ENCODE measurements around the gene NCEH1. TPM values are rescaled to one million over a fixed set of nuclear protein-coding genes. Genes with fewer than 3 reads are reported as not detected.
A peak's percentile ranks its signal among the peaks of the same experiment; 100 is the strongest.

NCEH1 gene
- polyA plus RNA-seq, 3 donors from 2014 or later = 3.0 to 7.1 (median 4.5) TPM

DNA sequence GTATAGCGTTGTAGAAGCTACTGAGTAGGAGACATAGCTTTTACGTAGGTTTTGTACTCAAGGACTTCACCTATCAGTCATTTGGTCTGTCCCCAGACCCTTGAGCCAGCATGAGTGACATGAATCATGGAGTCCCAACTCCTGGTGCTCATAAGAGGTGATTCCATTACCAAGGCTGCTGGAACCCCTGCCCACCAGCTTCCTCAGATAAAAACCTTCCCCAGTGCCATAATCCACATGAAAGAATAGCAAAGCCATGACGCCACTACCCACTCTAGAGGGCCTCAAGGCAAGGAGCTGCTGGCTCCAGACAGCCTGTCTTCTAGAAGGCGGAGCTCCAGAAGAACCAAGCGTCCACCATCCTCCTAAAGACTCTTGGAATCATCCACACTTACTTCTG is 69.6 kb downstream of the NCEH1 start:
- Mint-ChIP-seq H3K4me3 (no peak overlapping the region), H3K9me3 (no peaks in the 10 kb centered on the region), H3K27me3 (ENCODE audit: low read depth in 3 of 3) (no peaks in the 10 kb centered on the region), H3K27ac (peak overlapping the region in 1 of 6 donors; percentile 14), H3K36me3 (peaks cover 6 to 29% (median 25%) of the 10 kb centered on the region in 3 donors), H3K4me1 (peaks cover 4 to 9% of the 10 kb centered on the region in 2 donors)
- DNase-seq = no peak

- H3K4me3 Mint-ChIP-seq = no peak overlapping the region
- no peaks in the 10 kb centered on the region for H3K9me3 Mint-ChIP-seq
- no peak for DNase-seq
- peak overlapping the region in 1 of 6 donors; percentile 29 for H3K27ac Mint-ChIP-seq
- peaks cover 6 to 14% of the 10 kb centered on the region in 2 donors for H3K4me1 Mint-ChIP-seq
- H3K27me3 Mint-ChIP-seq (ENCODE audit: low read depth in 3 of 3) = no peaks in the 10 kb centered on the region
- H3K36me3 Mint-ChIP-seq = peaks cover 6 to 28% (median 27%) of the 10 kb centered on the region in 3 donors
These were observed 70.1 kb downstream of the NCEH1 start for GRCh38 chr3:172640751-172641150.

GRCh38 chr3:172635588-172635987 is 75.3 kb downstream of the NCEH1 start:
- DNase-seq = peak; percentile 24 to 36 (median 34)
- Mint-ChIP-seq H3K27me3 (ENCODE audit: low read depth in 3 of 3) (peaks cover 0 to 2% (median 0%) of the 10 kb centered on the region in 3 donors), H3K4me1 (peaks cover 22 to 40% of the 10 kb centered on the region in 2 donors), H3K4me3 (peak overlapping the region; percentile 54 to 66 (median 63)), H3K27ac (peak overlapping the region; percentile 71 to 93 (median 83)), H3K9me3 (no peaks in the 10 kb centered on the region), H3K36me3 (peaks cover 13 to 19% (median 13%) of the 10 kb centered on the region in 3 donors)

DNA sequence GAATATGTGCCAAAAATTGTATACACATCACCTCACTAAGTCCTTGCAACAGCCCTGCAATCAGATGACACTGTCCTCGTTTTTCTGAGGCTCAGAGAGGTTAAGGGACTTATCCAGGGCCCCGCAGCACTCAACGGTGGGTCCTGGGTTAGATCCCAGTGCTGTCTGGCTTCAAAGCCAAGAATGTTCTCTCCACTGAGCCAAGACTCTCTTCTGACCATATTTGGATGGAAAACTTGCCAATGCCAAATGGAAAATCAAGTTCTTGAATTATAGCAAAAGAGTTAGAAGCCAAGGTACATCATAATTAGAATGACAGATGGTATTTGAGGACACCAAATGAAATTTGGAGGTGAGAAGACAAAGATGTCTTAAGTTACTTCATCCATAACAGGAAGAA is 75.9 kb downstream of the NCEH1 start:
- H3K27ac Mint-ChIP-seq = peak overlapping the region; percentile 71 to 93 (median 83)
- peaks cover 17 to 24% (median 18%) of the 10 kb centered on the region in 3 donors for H3K36me3 Mint-ChIP-seq
- peaks cover 0 to 2% (median 0%) of the 10 kb centered on the region in 3 donors for H3K27me3 Mint-ChIP-seq (ENCODE audit: low read depth in 3 of 3)
- H3K4me3 Mint-ChIP-seq = peak overlapping the region in 3 of 5 donors; percentile 8 to 66 (median 54)
- DNase-seq = no peak
- H3K4me1 Mint-ChIP-seq = peaks cover 22 to 40% of the 10 kb centered on the region in 2 donors
- no peaks in the 10 kb centered on the region for H3K9me3 Mint-ChIP-seq

DNA sequence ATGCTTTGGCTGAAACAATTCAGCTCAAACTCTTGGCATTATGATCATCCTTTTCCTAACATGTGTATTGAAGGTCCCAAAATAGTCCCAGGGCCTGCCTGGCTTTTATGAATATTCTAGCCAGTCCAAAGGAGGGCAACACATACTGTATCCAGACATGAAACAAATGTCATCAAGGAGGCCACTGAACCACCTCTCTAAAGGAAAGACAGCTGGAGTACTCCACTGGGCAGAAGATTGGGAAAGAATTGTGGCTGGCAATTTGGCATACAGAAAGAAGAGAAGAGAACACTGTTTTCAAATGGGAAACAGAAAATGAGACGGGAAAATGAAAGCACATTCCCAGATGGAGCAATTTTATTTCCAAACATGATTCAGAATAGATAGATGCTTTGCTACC is 80.6 kb downstream of the NCEH1 start:
- Mint-ChIP-seq H3K27ac (no peak overlapping the region), H3K4me1 (peaks cover 11 to 21% of the 10 kb centered on the region in 2 donors), H3K4me3 (no peak overlapping the region), H3K27me3 (ENCODE audit: low read depth in 3 of 3) (peaks cover 0 to 2% (median 0%) of the 10 kb centered on the region in 3 donors), H3K36me3 (peaks cover 15 to 28% (median 21%) of the 10 kb centered on the region in 3 donors), H3K9me3 (no peaks in the 10 kb centered on the region)
- DNase-seq = no peak

DNA sequence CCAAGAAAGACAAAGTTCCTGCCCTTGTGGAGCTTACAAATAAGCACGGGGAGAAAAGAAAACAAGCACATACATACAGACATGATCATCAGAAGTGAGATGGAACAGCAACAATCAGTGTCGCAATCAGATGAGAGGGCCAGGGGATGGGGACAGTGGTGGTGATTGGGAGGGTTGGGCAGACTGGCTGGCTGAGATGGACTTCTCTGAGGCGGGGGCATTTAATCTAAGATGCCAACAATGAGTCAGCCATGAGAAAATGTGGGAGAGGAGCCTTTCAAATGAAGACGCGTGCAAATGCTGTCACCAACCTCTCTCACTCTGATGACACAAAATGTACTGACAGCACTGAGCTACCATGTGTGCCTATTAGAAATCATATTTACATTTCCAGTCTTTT is 81.4 kb downstream of the NCEH1 start:
- Mint-ChIP-seq H3K27ac (no peak overlapping the region), H3K27me3 (ENCODE audit: low read depth in 3 of 3) (peaks cover 0 to 2% (median 0%) of the 10 kb centered on the region in 3 donors), H3K4me1 (peaks cover 3 to 13% of the 10 kb centered on the region in 2 donors), H3K9me3 (no peaks in the 10 kb centered on the region), H3K4me3 (no peak overlapping the region), H3K36me3 (peaks cover 15 to 31% (median 21%) of the 10 kb centered on the region in 3 donors)
- DNase-seq = no peak

DNA sequence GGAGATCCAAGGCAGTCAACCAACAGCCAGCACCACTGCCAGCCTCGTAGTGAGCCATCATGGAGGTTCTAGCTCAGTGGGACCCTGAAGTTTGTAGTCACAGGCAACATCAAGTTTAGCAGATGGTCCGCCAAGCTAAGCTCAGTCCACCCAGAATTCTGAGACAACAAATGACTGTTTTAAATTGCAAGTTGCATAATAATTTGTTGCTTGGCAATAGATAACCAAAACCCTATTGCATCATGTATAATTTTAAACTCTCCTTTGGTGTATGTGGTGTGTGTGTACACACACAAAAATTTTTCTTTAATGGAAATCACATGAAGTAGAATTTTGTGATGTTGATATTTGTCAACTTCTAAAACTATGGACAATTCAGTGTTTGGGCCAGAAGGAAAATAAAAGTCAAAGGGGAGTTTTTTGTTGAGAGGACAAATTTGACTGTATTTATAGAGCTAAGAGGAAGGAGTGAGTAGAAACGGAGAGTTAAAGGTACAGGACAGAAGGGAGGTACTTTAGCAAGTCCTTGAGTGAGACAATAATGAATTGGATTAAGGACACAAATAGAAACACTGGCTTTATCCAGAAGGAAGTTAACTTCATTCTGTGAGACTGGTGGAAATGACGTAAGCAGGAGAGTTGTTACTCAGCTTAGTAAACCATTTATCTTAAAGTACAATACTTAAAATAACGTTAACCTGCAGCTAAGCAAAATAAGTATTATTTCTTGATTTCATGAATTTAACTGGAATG is 83.6 kb downstream of the NCEH1 start:
- Mint-ChIP-seq H3K4me3 (no peak overlapping the region), H3K9me3 (no peaks in the 10 kb centered on the region), H3K4me1 (peaks cover 2 to 16% of the 10 kb centered on the region in 2 donors), H3K36me3 (peaks cover 12 to 27% (median 12%) of the 10 kb centered on the region in 3 donors), H3K27me3 (ENCODE audit: low read depth in 3 of 3) (peaks cover 0 to 2% (median 2%) of the 10 kb centered on the region in 3 donors), H3K27ac (peak overlapping the region in 1 of 6 donors; percentile 17)
- no peak for DNase-seq

DNA sequence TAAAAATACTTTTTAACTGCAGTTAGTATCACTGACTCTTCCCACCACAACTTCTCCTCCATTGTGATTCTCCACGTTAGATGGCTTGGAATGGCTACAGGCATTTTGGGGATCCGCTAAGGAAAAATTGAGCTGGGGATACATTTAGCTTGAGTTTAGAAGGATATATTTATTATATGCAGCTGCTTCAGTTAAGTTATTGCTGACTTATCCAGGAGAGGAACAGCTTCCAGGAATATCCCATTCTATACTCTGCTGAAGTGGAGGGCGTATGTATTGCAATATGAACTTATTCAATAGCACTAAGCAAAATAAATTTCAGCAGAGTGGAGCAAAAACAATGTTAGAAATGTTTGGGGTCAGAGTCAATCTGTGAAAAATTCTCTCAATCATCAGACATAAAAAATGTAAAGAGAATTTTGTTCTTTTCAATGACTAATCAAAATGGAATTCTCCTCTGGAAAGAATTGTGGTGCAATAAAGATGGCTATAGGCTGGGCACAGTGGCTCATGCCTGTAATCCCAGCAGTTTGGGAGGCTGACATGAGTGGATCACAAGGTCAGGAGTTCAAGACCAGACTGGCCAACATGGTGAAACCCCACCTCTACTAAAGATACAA is 84.7 kb downstream of the NCEH1 start:
- Mint-ChIP-seq H3K4me1 (peaks cover 3 to 17% of the 10 kb centered on the region in 2 donors), H3K36me3 (peaks cover 5 to 19% (median 12%) of the 10 kb centered on the region in 3 donors), H3K27ac (no peak overlapping the region), H3K9me3 (no peaks in the 10 kb centered on the region), H3K27me3 (ENCODE audit: low read depth in 3 of 3) (peaks cover 0 to 3% (median 0%) of the 10 kb centered on the region in 3 donors), H3K4me3 (no peak overlapping the region)
- no peak for DNase-seq

- Mint-ChIP-seq H3K36me3 (peaks cover 4 to 17% (median 11%) of the 10 kb centered on the region in 3 donors), H3K9me3 (no peaks in the 10 kb centered on the region), H3K4me1 (peaks cover 3 to 17% of the 10 kb centered on the region in 2 donors), H3K4me3 (no peak overlapping the region), H3K27me3 (ENCODE audit: low read depth in 3 of 3) (peaks cover 0 to 3% (median 0%) of the 10 kb centered on the region in 3 donors), H3K27ac (peak overlapping the region in 1 of 6 donors; percentile 20)
- no peak for DNase-seq
These were observed 85.5 kb downstream of the NCEH1 start for GRCh38 chr3:172625404-172625803.

DNA sequence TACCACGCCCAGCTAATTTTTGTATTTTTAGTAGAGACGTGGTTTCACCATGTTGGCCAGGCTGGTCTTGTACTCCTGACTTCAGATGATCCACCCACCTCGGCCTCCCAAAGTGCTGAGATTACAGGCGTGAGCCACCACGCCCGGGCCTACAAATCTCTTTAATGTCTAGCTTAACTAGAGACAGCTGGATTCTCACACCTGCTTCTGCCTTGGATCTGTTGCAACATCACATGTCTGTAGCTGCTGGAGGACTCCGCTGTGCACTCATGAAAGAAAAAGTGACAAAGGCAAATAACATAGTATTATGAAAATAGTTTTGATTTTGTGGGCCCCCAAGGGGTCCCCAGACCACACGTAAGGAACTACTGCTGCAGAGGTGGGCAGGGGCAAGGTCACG is 85.9 kb downstream of the NCEH1 start:
- no peak for DNase-seq
- peaks cover 0 to 13% (median 8%) of the 10 kb centered on the region in 3 donors for H3K36me3 Mint-ChIP-seq
- H3K9me3 Mint-ChIP-seq = no peaks in the 10 kb centered on the region
- no peak overlapping the region for H3K27ac Mint-ChIP-seq
- H3K4me1 Mint-ChIP-seq = peaks cover 3 to 17% of the 10 kb centered on the region in 2 donors
- H3K27me3 Mint-ChIP-seq (ENCODE audit: low read depth in 3 of 3) = peaks cover 0 to 3% (median 0%) of the 10 kb centered on the region in 3 donors
- H3K4me3 Mint-ChIP-seq = no peak overlapping the region

- Mint-ChIP-seq H3K4me1 (peaks cover 3 to 17% of the 10 kb centered on the region in 2 donors), H3K9me3 (no peaks in the 10 kb centered on the region), H3K27ac (no peak overlapping the region), H3K27me3 (ENCODE audit: low read depth in 3 of 3) (peaks cover 0 to 3% (median 0%) of the 10 kb centered on the region in 3 donors), H3K36me3 (peaks cover 0 to 6% (median 0%) of the 10 kb centered on the region in 3 donors), H3K4me3 (peak overlapping the region in 3 of 5 donors; percentile 21 to 45 (median 33))
- peak; percentile 17 to 37 (median 30) for DNase-seq
These were observed 87.8 kb downstream of the NCEH1 start for GRCh38 chr3:172622916-172623700.

GRCh38 chr3:172622156-172622555 is 88.7 kb downstream of the NCEH1 start:
- peaks cover 6 to 19% of the 10 kb centered on the region in 2 donors for H3K4me1 Mint-ChIP-seq
- H3K4me3 Mint-ChIP-seq = no peak overlapping the region
- no peaks in the 10 kb centered on the region for H3K9me3 Mint-ChIP-seq
- peak overlapping the region in 1 of 6 donors; percentile 80 for H3K27ac Mint-ChIP-seq
- peaks cover 0 to 4% (median 0%) of the 10 kb centered on the region in 3 donors for H3K36me3 Mint-ChIP-seq
- H3K27me3 Mint-ChIP-seq (ENCODE audit: low read depth in 3 of 3) = peaks cover 0 to 3% (median 0%) of the 10 kb centered on the region in 3 donors
- DNase-seq = no peak

- DNase-seq = no peak
- no peaks in the 10 kb centered on the region for H3K9me3 Mint-ChIP-seq
- H3K4me3 Mint-ChIP-seq = peak overlapping the region in 1 of 5 donors; percentile 38
- peak overlapping the region in 1 of 6 donors; percentile 37 for H3K27ac Mint-ChIP-seq
- no peaks in the 10 kb centered on the region for H3K36me3 Mint-ChIP-seq
- peaks cover 35 to 44% of the 10 kb centered on the region in 2 donors for H3K4me1 Mint-ChIP-seq
- H3K27me3 Mint-ChIP-seq (ENCODE audit: low read depth in 3 of 3) = peaks cover 0 to 3% (median 0%) of the 10 kb centered on the region in 3 donors
These were observed 92.9 kb downstream of the NCEH1 start for GRCh38 chr3:172617976-172618375.

Measured in immature natural killer cell (primary cell).